GM23248 (cell line): ENCODE results near the gene C6orf15. TPM values are rescaled to one million over a fixed set of nuclear protein-coding genes. Genes with fewer than 3 reads are reported as not detected.
"Not testable (repeated sequence)": the region's sequence is repeated elsewhere in the genome, so short reads cannot be mapped to it uniquely, and the experiment has no call there.

ENCODE experiments used
- DNase-seq: peaks from one replicate; pipeline ENCODE4 v3.0.0-alpha.2; 2015
- H2AFZ ChIP-seq: fragments of 200-600 bp; sonication (generic); 2 replicates; pipeline ENCODE4 v1.6.1; 2016; ENCODE audit warnings: antibody characterized with exemption
- H3F3A ChIP-seq: fragments of 200-600 bp; sonication (generic); 2 replicates; pipeline ENCODE4 v1.6.1; 2016; ENCODE audit warnings: mild to moderate bottlenecking, antibody characterized with exemption, mixed run types; ENCODE audit not compliant: insufficient read depth
- H3K27ac ChIP-seq: fragments of 200-600 bp; sonication (generic); 2 replicates; pipeline ENCODE4 v1.5.1; 2016; ENCODE audit warnings: mild to moderate bottlenecking
- H3K27me3 ChIP-seq: fragments of 200-600 bp; sonication (generic); replicated peaks from 2 replicates; pipeline ENCODE4 v1.6.1; 2016; ENCODE audit warnings: mild to moderate bottlenecking; ENCODE audit not compliant: insufficient read depth
- H3K36me3 ChIP-seq: fragments of 200-600 bp; sonication (generic); 2 replicates; pipeline ENCODE4 v1.6.1; 2016; ENCODE audit warnings: low read depth, mild to moderate bottlenecking
- H3K4me1 ChIP-seq: fragments of 200-600 bp; sonication (generic); 2 replicates; pipeline ENCODE4 v1.6.1; 2016; ENCODE audit warnings: mild to moderate bottlenecking; ENCODE audit not compliant: insufficient read depth
- H3K4me2 ChIP-seq: fragments of 200-600 bp; sonication (generic); one replicate; pipeline ENCODE4 v1.6.1; 2016; ENCODE audit warnings: mild to moderate bottlenecking; ENCODE audit not compliant: unreplicated experiment
- H3K4me3 ChIP-seq: fragments of 200-600 bp; sonication (generic); 2 replicates; pipeline ENCODE4 v1.5.1; 2016; ENCODE audit warnings: mild to moderate bottlenecking
- H3K79me2 ChIP-seq: fragments of 200-600 bp; sonication (generic); 2 replicates; pipeline ENCODE4 v1.6.1; 2016; ENCODE audit warnings: mild to moderate bottlenecking; ENCODE audit not compliant: insufficient read depth
- H3K9ac ChIP-seq: fragments of 200-600 bp; sonication (generic); 2 replicates; pipeline ENCODE4 v1.6.1; 2016; ENCODE audit warnings: mild to moderate bottlenecking
- H3K9me2 ChIP-seq: fragments of 200-600 bp; sonication (generic); 2 replicates; pipeline ENCODE4 v1.6.1; 2016; ENCODE audit warnings: mixed run types, mild to moderate bottlenecking, moderate library complexity; ENCODE audit not compliant: insufficient read depth
- H3K9me3 ChIP-seq: fragments of 200-600 bp; sonication (generic); one replicate; pipeline ENCODE4 v1.6.1; 2017; ENCODE audit warnings: low read depth
- H4K20me1 ChIP-seq: fragments of 200-600 bp; sonication (generic); 2 replicates; pipeline ENCODE4 v1.6.0; 2016; ENCODE audit not compliant: insufficient read depth
- EZH2 ChIP-seq: fragments of 200-600 bp; sonication (generic); IDR thresholded peaks from 2 replicates; pipeline ENCODE4 v1.6.1; 2018; ENCODE audit warnings: antibody characterized with exemption, mild to moderate bottlenecking; ENCODE audit not compliant: insufficient read depth, poor library complexity, severe bottlenecking
- EZH2phosphoT487 ChIP-seq: fragments of 200-600 bp; sonication (generic); IDR thresholded peaks from 2 replicates; pipeline ENCODE4 v1.6.1; 2018; ENCODE audit warnings: antibody characterized with exemption, moderate library complexity, mild to moderate bottlenecking, low read depth; ENCODE audit not compliant: insufficient read depth
- WGBS, 2 experiments: methylation state at CpG; one replicate each; pipeline ENCODE4 v1.1.6; 2015 to 2017; ENCODE audit warnings: low lambda C conversion rate in 2 of 2, low coverage in 1 of 2; ENCODE audit errors: missing lambda C conversion rate in 2 of 2; 5-methylcytosine and 5-hydroxymethylcytosine counted together
- in situ Hi-C: fragments of 300-500 bp; cut with MboI; formaldehyde crosslinking; loops from 2 replicates; pipeline ENCODE4 v1.15.0; 2020
- polyA plus RNA-seq: library from polyadenylated mRNA; unstranded; fragments of >200 nt; fragmentation: Nextera tagmentation; extraction: Ambion mirVana; gene quantifications from 2 replicates; pipeline ENCODE4 v1.2.1, GENCODE V29; 2016
- total RNA-seq: library from RNA; depleted of rRNA; stranded (reverse); fragments of >200 nt; shearing (Covaris generic); gene quantifications from 2 replicates; pipeline ENCODE4 v1.2.3, GENCODE V29; 2014

C6orf15 gene
- total and polyA plus RNA-seq, 2 experiments from 2014 or later = not detected

- peaks cover 9% of the 10 kb centered on the region for H3K4me1 ChIP-seq
- H3K9me3 ChIP-seq = no peaks in the 10 kb centered on the region
- in situ Hi-C loops = loop anchor here (10.0 kb wide), 1 partner anchor 156 kb away; the partner anchor contains the start of gene VARS2
- no peaks in the 10 kb centered on the region for H3K36me3 ChIP-seq
- H3K27ac ChIP-seq = no peak overlapping the region
- H3K9ac ChIP-seq = no peak overlapping the region
- no peak overlapping the region for H3K4me2 ChIP-seq
- H3K27me3 ChIP-seq = no peaks in the 10 kb centered on the region
- TF ChIP-seq EZH2 (no peak), EZH2phosphoT487 (no peak)
- H3K79me2 ChIP-seq = no peaks in the 10 kb centered on the region
- H3F3A ChIP-seq = no peaks in the 10 kb centered on the region
- WGBS, 2 experiments = 42 to 45% methylated on average over 6 of the region's 6 CpGs
- DNase-seq = peak; percentile 89
- H4K20me1 ChIP-seq = no peaks in the 10 kb centered on the region
- no peak overlapping the region for H2AFZ ChIP-seq
- H3K4me3 ChIP-seq = no peak overlapping the region
- H3K9me2 ChIP-seq = no peaks in the 10 kb centered on the region
Observed at GRCh38 chr6:31070711-31071197, 41.6 kb downstream of the C6orf15 start.

DNA sequence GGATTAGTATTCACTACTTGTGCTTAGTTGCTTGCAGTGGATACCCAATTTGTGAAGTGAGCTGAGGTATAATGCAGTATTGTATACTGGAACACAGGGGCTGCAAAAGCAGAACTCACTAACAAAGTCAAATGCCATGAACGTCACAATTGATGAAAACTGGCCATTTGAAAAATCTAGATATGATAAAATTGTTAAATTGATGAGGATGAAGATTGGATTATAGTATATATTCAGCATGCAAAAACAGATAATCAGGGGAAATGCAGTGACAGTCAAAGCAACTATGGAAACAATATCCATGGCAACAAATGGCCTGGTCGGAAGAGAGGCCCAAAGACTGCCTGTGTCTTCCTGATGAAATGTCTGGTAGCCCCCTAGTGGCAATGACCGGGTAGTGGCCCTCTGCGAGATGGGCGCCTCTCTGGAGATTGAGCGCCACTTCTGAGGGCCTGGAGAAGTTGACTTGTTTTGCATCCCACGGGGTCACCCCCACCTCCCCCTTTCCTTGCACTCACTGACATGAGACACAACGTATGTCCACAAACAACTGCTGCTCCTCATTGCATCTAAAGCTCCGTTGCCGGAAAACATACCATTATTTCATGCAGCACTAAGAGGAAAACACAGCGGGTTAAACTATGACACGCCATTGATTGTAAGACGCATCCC is 43.6 kb downstream of the C6orf15 start:
- in situ Hi-C loops = no loop called here
- Histone ChIP-seq H3K36me3 (no peaks in the 10 kb centered on the region), H3K27me3 (no peaks in the 10 kb centered on the region), H3F3A (no peaks in the 10 kb centered on the region), H3K9ac (no peak overlapping the region), H3K79me2 (no peaks in the 10 kb centered on the region), H3K27ac (no peak overlapping the region), H3K9me3 (no peaks in the 10 kb centered on the region), H3K4me1 (peaks cover 3% of the 10 kb centered on the region; the same call in 1 of the 2 replicates), H2AFZ (no peak overlapping the region), H4K20me1 (no peaks in the 10 kb centered on the region), H3K4me3 (no peak overlapping the region), H3K9me2 (no peaks in the 10 kb centered on the region), H3K4me2 (no peak overlapping the region)
- 37 to 43% methylated on average over 13 of the region's 13 CpGs for WGBS, 2 experiments
- peak; percentile 82 for DNase-seq
- no peak for TF ChIP-seq EZH2phosphoT487

GRCh38 chr6:31067891-31068668 is 44.3 kb downstream of the C6orf15 start:
- H3K4me3 ChIP-seq, in situ Hi-C loops, DNase-seq, H3K9me2 ChIP-seq, H3F3A ChIP-seq, H3K27ac ChIP-seq, H3K9me3 ChIP-seq, H3K4me1 ChIP-seq, H3K27me3 ChIP-seq, H3K36me3 ChIP-seq, H3K4me2 ChIP-seq, H3K9ac ChIP-seq, H3K79me2 ChIP-seq, H2AFZ ChIP-seq, H4K20me1 ChIP-seq: not testable (repeated sequence)
- WGBS, 2 experiments = 58 to 71% methylated on average over 7 to 11 of the region's 11 CpGs

GRCh38 chr6:31067028-31067427 is 45.3 kb downstream of the C6orf15 start:
- H3K9me3 ChIP-seq, DNase-seq, H3K9me2 ChIP-seq, H4K20me1 ChIP-seq, H3K27ac ChIP-seq, H3K4me2 ChIP-seq, H3K79me2 ChIP-seq, H3K27me3 ChIP-seq, H3F3A ChIP-seq, H3K9ac ChIP-seq, H2AFZ ChIP-seq, H3K4me3 ChIP-seq, H3K4me1 ChIP-seq, H3K36me3 ChIP-seq, in situ Hi-C loops: not testable (repeated sequence)
- WGBS, 2 experiments = 78% methylated on average over 14 of the region's 32 CpGs; no CpG with 5 or more reads in 1 of the 2 experiments
